Ovary (tissue), 9 donors: Measurements from ENCODE around the gene EFEMP1. TPM values are rescaled to one million over a fixed set of nuclear protein-coding genes. Genes with fewer than 3 reads are reported as not detected.

Source experiments
- DNase-seq, 5 donors: peaks; one replicate each; pipeline ENCODE4 v3.0.0-alpha.2; 2019 to 2020
- H3K27ac ChIP-seq, 2 donors: fragments of 200-600 bp; one replicate each; pipeline versions ENCODE4 v1.5.1 to v1.8.0; 2019 to 2022
- H3K27me3 ChIP-seq: fragments of 200-600 bp; one replicate; pipeline ENCODE4 v1.8.0; 2022
- H3K36me3 ChIP-seq: fragments of 200-600 bp; sonication (generic); one replicate; pipeline ENCODE4 v1.5.1; 2019
- H3K4me1 ChIP-seq: one replicate; pipeline ENCODE4 v1.8.1; 2013; ENCODE audit warnings: mild to moderate bottlenecking, moderate library complexity; ENCODE audit not compliant: insufficient read depth
- H3K4me3 ChIP-seq: fragments of 200-600 bp; sonication (generic); one replicate; pipeline ENCODE4 v1.5.1; 2017
- H3K9me3 ChIP-seq, 2 donors: fragments of 200-600 bp in 1 of 2; sonication (generic) in 1 of 2; one replicate each; pipeline versions ENCODE4 v1.5.1 to v1.8.1; 2013 to 2019; ENCODE audit warnings: mild to moderate bottlenecking in 1 of 2, moderate library complexity in 1 of 2
- CTCF ChIP-seq, 3 donors: fragments of 450-650 bp in 2 of 3; fragments of 200-600 bp in 1 of 3; IDR thresholded peaks; one replicate each; pipeline versions ENCODE4 v1.5.1 to v1.8.0; 2016 to 2022; ENCODE audit warnings: antibody characterized with exemption in 3 of 3, mild to moderate bottlenecking in 1 of 3
- EP300 ChIP-seq: sonication (generic); formaldehyde crosslinking; IDR thresholded peaks from one replicate; pipeline ENCODE4 v1.6.1; 2017; ENCODE audit warnings: antibody characterized with exemption
- POLR2A ChIP-seq: fragments of 450-650 bp; IDR thresholded peaks from one replicate; pipeline ENCODE4 v1.6.1; 2017; ENCODE audit warnings: antibody characterized with exemption, mild to moderate bottlenecking, moderate library complexity
- WGBS, 3 donors: extraction: QIAGEN DNeasy Blood & Tissue Kit in 1 of 3; methylation state at CpG; one replicate each; pipeline versions ENCODE4 v1.1.5 to v1.1.7; 2013 to 2017; 5-methylcytosine and 5-hydroxymethylcytosine counted together
- intact Hi-C, 4 donors: fragments of 100-400 bp; cut with DNase I; formaldehyde crosslinking; loops; one replicate each; pipeline versions ENCODE4 v1.11.0 to v1.15.1; 2022 to 2023
- polyA plus RNA-seq, 2 donors: library from polyadenylated mRNA; stranded (reverse); fragments of 200-250 nt in 1 of 2; fragments of 350-450 nt in 1 of 2; fragmentation: Illumina TruSeq in 1 of 2; extraction: RNeasy Lipid Tissue Mini Kit (QIAGEN cat#74804) in 1 of 2; gene quantifications; one replicate each; pipeline ENCODE4 v1.2.3, GENCODE V29; 2013 to 2014
- total RNA-seq, 7 donors: library from RNA; depleted of rRNA in 2 of 7; stranded (reverse); fragments of >200 nt in 2 of 7; fragmentation: NEBNext Ultra II Directional in 3 of 7; extraction: Animal tissue kit (Norgen Biotek cat#: 25700) in 3 of 7; gene quantifications; one replicate each; pipeline versions ENCODE4 v1.1.0 to v1.2.4, GENCODE V29; 2016 to 2023
- donor health status: DM: no; HTN: no; CAD: no; lungs with moderate emphysema.
- donor health status: DM: no; HTN: no; CAD: no.
- donor health status: Bipolar disorder and iron deficiency.
- donor health status: DM: yes; HTN: yes; CAD: no.
- donor health status: DM: no; HTN: no; CAD: no.
- donor health status: DM: yes; HTN: yes; CAD: no.

EFEMP1 gene
- total and polyA plus RNA-seq, 9 donors, result 204 to 482 (median 282) TPM

DNA sequence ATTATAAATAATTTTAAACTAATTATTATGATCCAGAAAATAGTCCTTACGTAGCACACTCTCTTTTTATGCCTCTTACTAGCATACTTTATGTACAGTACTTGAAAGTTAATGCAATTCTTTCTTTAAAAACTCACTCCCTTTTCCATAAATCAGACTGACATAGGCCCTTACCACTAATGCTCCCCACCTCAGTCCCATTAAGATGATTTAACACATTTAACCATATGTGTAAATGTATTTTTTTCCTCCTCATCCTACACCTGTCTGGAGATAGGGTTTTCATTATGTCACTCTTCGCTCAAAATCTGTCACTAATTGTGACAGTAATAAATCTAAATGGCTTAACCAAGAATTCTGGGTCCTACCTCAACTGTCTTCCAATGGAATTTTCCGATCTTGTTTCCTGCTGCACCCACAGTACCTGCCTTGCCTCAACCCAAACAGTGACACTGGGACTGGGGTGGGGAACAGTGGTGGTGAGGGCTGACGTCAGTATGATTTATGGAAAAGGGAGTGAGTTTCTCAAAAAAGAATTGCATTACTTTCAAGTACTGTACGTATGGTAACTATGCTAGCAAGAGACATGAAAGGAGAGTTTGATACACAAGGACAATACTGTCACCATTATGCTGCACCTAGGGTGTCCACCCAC, 25.1 kb downstream of the EFEMP1 start:
- no peak overlapping the region for H3K27ac ChIP-seq
- WGBS, 3 donors, result 85 to 92% (median 90%) methylated on average over 5 of the region's 5 CpGs
- no peak for TF ChIP-seq CTCF (IDR thresholded peaks at IDR 0.05)
- TF ChIP-seq POLR2A, result no peak
- TF ChIP-seq EP300, result no peak
- H3K27me3 ChIP-seq, result no peaks in the 10 kb centered on the region
- DNase-seq, result no peak
- H3K36me3 ChIP-seq, result no peaks in the 10 kb centered on the region
- no peaks in the 10 kb centered on the region for H3K4me1 ChIP-seq
- intact Hi-C loops, result no loop called here
- H3K9me3 ChIP-seq, result no peaks in the 10 kb centered on the region
- no peak overlapping the region for H3K4me3 ChIP-seq

DNA sequence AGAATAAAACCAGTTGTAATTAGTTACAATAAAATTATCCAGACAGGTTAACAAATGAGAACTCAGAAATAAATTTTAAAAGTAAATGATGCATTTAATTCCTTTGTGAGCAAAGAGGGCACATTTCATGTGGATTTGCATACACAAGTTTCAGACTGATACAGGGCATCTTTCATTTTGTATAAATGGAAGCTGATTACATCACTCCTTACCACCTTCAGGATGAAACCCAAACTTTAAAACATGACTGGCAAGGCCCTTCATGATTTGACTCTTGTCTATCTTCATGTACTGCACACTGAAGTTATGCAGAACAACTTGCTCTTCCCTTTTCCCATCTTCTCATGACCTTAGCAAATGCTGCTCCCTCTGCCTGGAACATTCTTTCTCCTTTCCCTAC, 26.9 kb downstream of the EFEMP1 start:
- H3K36me3 ChIP-seq, result no peaks in the 10 kb centered on the region
- H3K27ac ChIP-seq, result no peak overlapping the region
- H3K4me1 ChIP-seq, result no peaks in the 10 kb centered on the region
- TF ChIP-seq POLR2A (no peak), EP300 (no peak), CTCF (IDR thresholded peaks at IDR 0.05) (no peak)
- H3K4me3 ChIP-seq, result no peak overlapping the region
- DNase-seq, result no peak
- intact Hi-C loops, result no loop called here
- H3K27me3 ChIP-seq, result no peaks in the 10 kb centered on the region
- no peaks in the 10 kb centered on the region for H3K9me3 ChIP-seq

- WGBS, 3 donors, result 89 to 93% (median 91%) methylated on average over 2 of the region's 2 CpGs
- DNase-seq, result no peak
- no peaks in the 10 kb centered on the region for H3K4me1 ChIP-seq
- no peak for TF ChIP-seq POLR2A
- TF ChIP-seq CTCF (IDR thresholded peaks at IDR 0.05), result no peak
- no peak for TF ChIP-seq EP300
- no peaks in the 10 kb centered on the region for H3K9me3 ChIP-seq
- no peak overlapping the region for H3K27ac ChIP-seq
- no peak overlapping the region for H3K4me3 ChIP-seq
- H3K27me3 ChIP-seq, result no peaks in the 10 kb centered on the region
- intact Hi-C loops, result no loop called here
- no peaks in the 10 kb centered on the region for H3K36me3 ChIP-seq
Measured at GRCh38 chr2:55894720-55895119, 28.9 kb downstream of the EFEMP1 start.

- H3K4me1 ChIP-seq, result peaks cover 6% of the 10 kb centered on the region
- no peak overlapping the region for H3K27ac ChIP-seq
- TF ChIP-seq CTCF (IDR thresholded peaks at IDR 0.05) (no peak), POLR2A (no peak), EP300 (no peak)
- no peaks in the 10 kb centered on the region for H3K9me3 ChIP-seq
- no peaks in the 10 kb centered on the region for H3K27me3 ChIP-seq
- 36 to 70% (median 63%) methylated on average over 2 of the region's 2 CpGs for WGBS, 3 donors
- H3K4me3 ChIP-seq, result no peak overlapping the region
- no peaks in the 10 kb centered on the region for H3K36me3 ChIP-seq
- intact Hi-C loops, result no loop called here
- no peak for DNase-seq
Measured at GRCh38 chr2:55891671-55892094, 31.9 kb downstream of the EFEMP1 start.
